Endothelial cell (in vitro differentiated cells): ENCODE results near the gene MTCP1. TPM values are rescaled to one million over a fixed set of nuclear protein-coding genes. Genes with fewer than 3 reads are reported as not detected.

Source experiments
- DNase-seq: peaks from one replicate; pipeline ENCODE4 v3.0.0; 2021; ENCODE audit warnings: low spot score
- H3K27ac Mint-ChIP-seq: one replicate; pipeline ENCODE4 v1.8.0; 2021; ENCODE audit warnings: mixed read lengths, inconsistent platforms; ENCODE audit not compliant: unreplicated experiment
- H3K27me3 Mint-ChIP-seq: one replicate; pipeline ENCODE4 v1.8.0; 2021; ENCODE audit warnings: mild to moderate bottlenecking, moderate library complexity, mixed read lengths, inconsistent platforms; ENCODE audit not compliant: unreplicated experiment
- H3K36me3 Mint-ChIP-seq: one replicate; pipeline ENCODE4 v1.8.0; 2021; ENCODE audit warnings: mild to moderate bottlenecking, low read depth, mixed read lengths, inconsistent platforms; ENCODE audit not compliant: unreplicated experiment
- H3K4me1 Mint-ChIP-seq: one replicate; pipeline ENCODE4 v1.8.0; 2021; ENCODE audit warnings: mild to moderate bottlenecking, mixed read lengths, inconsistent platforms; ENCODE audit not compliant: unreplicated experiment
- H3K4me3 Mint-ChIP-seq: one replicate; pipeline ENCODE4 v1.8.0; 2021; ENCODE audit warnings: mild to moderate bottlenecking, mixed read lengths, inconsistent platforms; ENCODE audit not compliant: unreplicated experiment
- H3K9me3 Mint-ChIP-seq: one replicate; pipeline ENCODE4 v1.8.0; 2021; ENCODE audit warnings: mixed read lengths, inconsistent platforms; ENCODE audit not compliant: unreplicated experiment
- long read RNA-seq: library from polyadenylated mRNA; unstranded; transcript quantifications from one replicate; pipeline ENCODE4 v2.0.0, GENCODE V29; 2020; ENCODE audit not compliant: unreplicated experiment
- total RNA-seq: library from RNA; stranded (reverse); fragmentation: NEBNext Ultra II Directional; extraction: Animal tissue kit (Norgen Biotek cat#: 25700); gene quantifications from one replicate; pipeline ENCODE4 v1.2.1, GENCODE V29; 2021; ENCODE audit not compliant: unreplicated experiment
- TF ChIP-seq, protein P1 (sequence below): fragments of 200-600 bp; sonication (generic); IDR thresholded peaks from one replicate; pipeline ENCODE4 v1.5.0; 2021; ENCODE audit warnings: antibody characterized with exemption; ENCODE audit not compliant: unreplicated experiment

Gene MTCP1
- 15.2 TPM for total RNA-seq
- long read RNA-seq, result 0 reads

GRCh38 chrX:155070975-155071693 lies at the start of gene MTCP1, which contains the start of the genes BRCC3 and CMC4:
Gene MTCP1, minus strand, starts transcription at chrX:155071136. Its CDS starts 5,126 bp downstream, at chrX:155066010.
Gene BRCC3, plus strand, starts transcription at chrX:155071508. Its CDS starts 20 bp downstream, at chrX:155071528.
Gene CMC4, minus strand, starts transcription at chrX:155071136. Its CDS starts 7,113 bp downstream, at chrX:155064023.
- DNase-seq, result peak; percentile 71
- Mint-ChIP-seq H3K27ac (peak within 1 kb of the TSS; percentile 88), H3K4me1 (peaks cover 29% of the 10 kb centered on the region), H3K36me3 (peaks cover 23% of the 10 kb centered on the region), H3K27me3 (peaks cover 2% of the 10 kb centered on the region), H3K9me3 (no peaks in the 10 kb centered on the region), H3K4me3 (peak within 1 kb of the TSS; percentile 93)
- TF ChIP-seq, protein P1, sequence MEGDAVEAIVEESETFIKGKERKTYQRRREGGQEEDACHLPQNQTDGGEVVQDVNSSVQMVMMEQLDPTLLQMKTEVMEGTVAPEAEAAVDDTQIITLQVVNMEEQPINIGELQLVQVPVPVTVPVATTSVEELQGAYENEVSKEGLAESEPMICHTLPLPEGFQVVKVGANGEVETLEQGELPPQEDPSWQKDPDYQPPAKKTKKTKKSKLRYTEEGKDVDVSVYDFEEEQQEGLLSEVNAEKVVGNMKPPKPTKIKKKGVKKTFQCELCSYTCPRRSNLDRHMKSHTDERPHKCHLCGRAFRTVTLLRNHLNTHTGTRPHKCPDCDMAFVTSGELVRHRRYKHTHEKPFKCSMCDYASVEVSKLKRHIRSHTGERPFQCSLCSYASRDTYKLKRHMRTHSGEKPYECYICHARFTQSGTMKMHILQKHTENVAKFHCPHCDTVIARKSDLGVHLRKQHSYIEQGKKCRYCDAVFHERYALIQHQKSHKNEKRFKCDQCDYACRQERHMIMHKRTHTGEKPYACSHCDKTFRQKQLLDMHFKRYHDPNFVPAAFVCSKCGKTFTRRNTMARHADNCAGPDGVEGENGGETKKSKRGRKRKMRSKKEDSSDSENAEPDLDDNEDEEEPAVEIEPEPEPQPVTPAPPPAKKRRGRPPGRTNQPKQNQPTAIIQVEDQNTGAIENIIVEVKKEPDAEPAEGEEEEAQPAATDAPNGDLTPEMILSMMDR, result no peak

- no peak overlapping the region for H3K4me3 Mint-ChIP-seq
- no peaks in the 10 kb centered on the region for H3K4me1 Mint-ChIP-seq
- no peaks in the 10 kb centered on the region for H3K9me3 Mint-ChIP-seq
- H3K27ac Mint-ChIP-seq, result no peak overlapping the region
- peaks cover 2% of the 10 kb centered on the region for H3K27me3 Mint-ChIP-seq
- TF ChIP-seq, protein P1, result no peak
- no peak for DNase-seq
- H3K36me3 Mint-ChIP-seq, result no peaks in the 10 kb centered on the region
These were observed 44.4 kb upstream of the MTCP1 start for GRCh38 chrX:155115174-155115819.

GRCh38 chrX:155113097-155113496 lies 42.2 kb upstream of the MTCP1 start:
- Mint-ChIP-seq H3K9me3 (no peaks in the 10 kb centered on the region), H3K27me3 (peaks cover 1% of the 10 kb centered on the region), H3K4me3 (no peak overlapping the region)

GRCh38 chrX:155112171-155112570 lies 41.2 kb upstream of the MTCP1 start:
- H3K36me3 Mint-ChIP-seq, result no peaks in the 10 kb centered on the region
- H3K9me3 Mint-ChIP-seq, result no peaks in the 10 kb centered on the region

More at GRCh38 chrX:155113097-155113496, 42.2 kb upstream of the MTCP1 start:
- H3K27ac Mint-ChIP-seq, result no peak overlapping the region
- TF ChIP-seq, protein P1, result no peak
- no peaks in the 10 kb centered on the region for H3K4me1 Mint-ChIP-seq
- DNase-seq, result no peak
- no peaks in the 10 kb centered on the region for H3K36me3 Mint-ChIP-seq

More at GRCh38 chrX:155112171-155112570, 41.2 kb upstream of the MTCP1 start:
- TF ChIP-seq, protein P1, result no peak
- no peaks in the 10 kb centered on the region for H3K4me1 Mint-ChIP-seq
- H3K4me3 Mint-ChIP-seq, result no peak overlapping the region
- H3K27ac Mint-ChIP-seq, result no peak overlapping the region
- DNase-seq, result no peak
- H3K27me3 Mint-ChIP-seq, result no peaks in the 10 kb centered on the region
